Mucosa of rectum (tissue), 2 donors: Measurements from ENCODE around the gene NFIB.

Experiments used
- H3K27ac ChIP-seq, 2 donors: one replicate each; pipeline ENCODE4 v1.7.0; 2013; ENCODE audit warnings: inconsistent platforms in 2 of 2, low read depth in 2 of 2, low read length in 2 of 2
- H3K27me3 ChIP-seq, 2 donors: one replicate each; pipeline ENCODE4 v1.7.0; 2013; ENCODE audit warnings: low read length in 2 of 2; ENCODE audit not compliant: control insufficient read depth in 2 of 2, insufficient read depth in 2 of 2
- H3K36me3 ChIP-seq, 2 donors: one replicate each; pipeline ENCODE4 v1.7.0; 2013; ENCODE audit warnings: low read length in 2 of 2; ENCODE audit not compliant: control insufficient read depth in 2 of 2, insufficient read depth in 2 of 2
- H3K4me1 ChIP-seq, 2 donors: one replicate each; pipeline ENCODE4 v1.7.0; 2013; ENCODE audit warnings: low read length in 2 of 2, mild to moderate bottlenecking in 1 of 2; ENCODE audit not compliant: control insufficient read depth in 2 of 2, insufficient read depth in 2 of 2
- H3K4me3 ChIP-seq, 2 donors: one replicate each; pipeline ENCODE4 v1.7.0; 2013; ENCODE audit warnings: low read length in 2 of 2
- H3K9ac ChIP-seq, 2 donors: one replicate each; pipeline ENCODE4 v1.7.0; 2013; ENCODE audit warnings: low read length in 2 of 2, low read depth in 1 of 2, mild to moderate bottlenecking in 1 of 2
- H3K9me3 ChIP-seq, 2 donors: one replicate each; pipeline ENCODE4 v1.7.0; 2013; ENCODE audit warnings: low read length in 2 of 2; ENCODE audit not compliant: control insufficient read depth in 2 of 2
- donor health status: healthy.
- donor health status: Normal muscosa, but diverticular disease.

The NFIB gene

GRCh38 chr9:14314424-14314928 lies 535 bp upstream of the NFIB start:
- H3K4me1 ChIP-seq = peaks cover 0 to 12% of the 10 kb centered on the region in 2 donors
- no peaks in the 10 kb centered on the region for H3K36me3 ChIP-seq
- H3K27ac ChIP-seq = peak overlapping the region; percentile 88 to 92
- no peaks in the 10 kb centered on the region for H3K27me3 ChIP-seq
- H3K9ac ChIP-seq = peak overlapping the region; percentile 74 to 87
- no peaks in the 10 kb centered on the region for H3K9me3 ChIP-seq
- peak overlapping the region; percentile 83 to 88 for H3K4me3 ChIP-seq

GRCh38 chr9:14313378-14313940 lies 482 bp downstream of the NFIB start:
- peaks cover 0 to 20% of the 10 kb centered on the region in 2 donors for H3K4me1 ChIP-seq

GRCh38 chr9:14312719-14313377 lies 1.1 kb downstream of the NFIB start:
- Histone ChIP-seq H3K4me3 (peak overlapping the region; percentile 88 to 94), H3K9me3 (no peaks in the 10 kb centered on the region), H3K36me3 (no peaks in the 10 kb centered on the region), H3K27me3 (no peaks in the 10 kb centered on the region), H3K27ac (peak overlapping the region; percentile 88 to 92), H3K4me1 (peaks cover 0 to 20% of the 10 kb centered on the region in 2 donors), H3K9ac (peak overlapping the region; percentile 81 to 90)

More at GRCh38 chr9:14313378-14313940, 482 bp downstream of the NFIB start:
- H3K27ac ChIP-seq = peak overlapping the region; percentile 88 to 92
- no peaks in the 10 kb centered on the region for H3K27me3 ChIP-seq
- no peaks in the 10 kb centered on the region for H3K36me3 ChIP-seq
- H3K9me3 ChIP-seq = no peaks in the 10 kb centered on the region
- peak overlapping the region; percentile 88 to 94 for H3K4me3 ChIP-seq
- peak overlapping the region; percentile 81 to 90 for H3K9ac ChIP-seq

- H3K27ac ChIP-seq = peak overlapping the region in 1 of 2 donors; percentile 92
- peak overlapping the region; percentile 81 to 90 for H3K9ac ChIP-seq
- H3K9me3 ChIP-seq = no peaks in the 10 kb centered on the region
- peaks cover 0 to 20% of the 10 kb centered on the region in 2 donors for H3K4me1 ChIP-seq
- peak overlapping the region; percentile 88 to 94 for H3K4me3 ChIP-seq
- H3K27me3 ChIP-seq = no peaks in the 10 kb centered on the region
- peaks cover 0 to 2% of the 10 kb centered on the region in 2 donors for H3K36me3 ChIP-seq
These were observed 1.8 kb downstream of the NFIB start for GRCh38 chr9:14311956-14312685.

GRCh38 chr9:14311171-14311949 lies 2.6 kb downstream of the NFIB start:
- Histone ChIP-seq H3K9me3 (no peaks in the 10 kb centered on the region), H3K27ac (no peak overlapping the region), H3K36me3 (peaks cover 0 to 7% of the 10 kb centered on the region in 2 donors), H3K4me3 (peak overlapping the region; percentile 88 to 94), H3K9ac (peak overlapping the region in 1 of 2 donors; percentile 90), H3K4me1 (peaks cover 0 to 20% of the 10 kb centered on the region in 2 donors), H3K27me3 (no peaks in the 10 kb centered on the region)

GRCh38 chr9:14310311-14310710 lies 3.6 kb downstream of the NFIB start:
- no peak overlapping the region for H3K27ac ChIP-seq
- peak overlapping the region in 1 of 2 donors; percentile 12 for H3K9ac ChIP-seq

GRCh38 chr9:14309403-14309802 lies 4.5 kb downstream of the NFIB start:
- H3K4me1 ChIP-seq = peaks cover 0 to 20% of the 10 kb centered on the region in 2 donors
- H3K9ac ChIP-seq = peak overlapping the region in 1 of 2 donors; percentile 1
- H3K4me3 ChIP-seq = peak overlapping the region in 1 of 2 donors; percentile 46
- H3K27me3 ChIP-seq = no peaks in the 10 kb centered on the region
- peaks cover 0 to 7% of the 10 kb centered on the region in 2 donors for H3K36me3 ChIP-seq
- H3K9me3 ChIP-seq = no peaks in the 10 kb centered on the region
- peak overlapping the region in 1 of 2 donors; percentile 34 for H3K27ac ChIP-seq

More at GRCh38 chr9:14310311-14310710, 3.6 kb downstream of the NFIB start:
- Histone ChIP-seq H3K27me3 (no peaks in the 10 kb centered on the region), H3K4me1 (peaks cover 0 to 20% of the 10 kb centered on the region in 2 donors), H3K9me3 (no peaks in the 10 kb centered on the region), H3K4me3 (no peak overlapping the region), H3K36me3 (peaks cover 0 to 7% of the 10 kb centered on the region in 2 donors)

- Histone ChIP-seq H3K9me3 (no peaks in the 10 kb centered on the region), H3K27ac (peak overlapping the region in 1 of 2 donors; percentile 21), H3K4me1 (peaks cover 0 to 20% of the 10 kb centered on the region in 2 donors), H3K4me3 (no peak overlapping the region), H3K9ac (no peak overlapping the region), H3K36me3 (peaks cover 0 to 7% of the 10 kb centered on the region in 2 donors), H3K27me3 (no peaks in the 10 kb centered on the region)
These were observed 5.1 kb downstream of the NFIB start for GRCh38 chr9:14308853-14309145.

GRCh38 chr9:14307989-14308852 lies 5.7 kb downstream of the NFIB start:
- Histone ChIP-seq H3K36me3 (peaks cover 0 to 7% of the 10 kb centered on the region in 2 donors), H3K4me1 (peaks cover 0 to 20% of the 10 kb centered on the region in 2 donors), H3K9ac (no peak overlapping the region), H3K27ac (no peak overlapping the region), H3K27me3 (no peaks in the 10 kb centered on the region), H3K9me3 (no peaks in the 10 kb centered on the region), H3K4me3 (no peak overlapping the region)
